Thoracic aorta (tissue), 2 donors: ENCODE data around the gene PGLYRP1. TPM values are rescaled to one million over a fixed set of nuclear protein-coding genes. Genes with fewer than 3 reads are reported as not detected.
A peak's percentile ranks its signal among the peaks of the same experiment; 100 is the strongest.

ENCODE experiments used
- ATAC-seq: fragments of 150-250 bp; one replicate; pipeline ENCODE4 v1.8.0; 2017; ENCODE audit warnings: low read depth; ENCODE audit not compliant: insufficient number of reproducible peaks, low FRiP score
- DNase-seq: peaks from one replicate; pipeline ENCODE4 v3.0.0-alpha.2; 2020; ENCODE audit warnings: low spot score
- H3K27ac ChIP-seq, 2 donors: fragments of 200-600 bp; sonication (generic); 1 replicate in 1 of 2; 2 replicates in 1 of 2; pipeline ENCODE4 v1.5.1; 2016; ENCODE audit warnings: mild to moderate bottlenecking in 2 of 2, moderate library complexity in 2 of 2
- H3K27me3 ChIP-seq: fragments of 200-600 bp; sonication (generic); replicated peaks from 2 replicates; pipeline ENCODE4 v1.6.0; 2016; ENCODE audit warnings: mild to moderate bottlenecking; ENCODE audit not compliant: insufficient read depth
- H3K36me3 ChIP-seq: fragments of 200-600 bp; sonication (generic); one replicate; pipeline ENCODE4 v1.5.1; 2016
- H3K4me1 ChIP-seq, 2 donors: fragments of 200-600 bp; sonication (generic); 1 replicate in 1 of 2; 2 replicates in 1 of 2; pipeline versions ENCODE4 v1.5.1 to v1.6.0; 2016; ENCODE audit warnings: low read depth in 2 of 2, mild to moderate bottlenecking in 1 of 2; ENCODE audit not compliant: control insufficient read depth in 1 of 2
- H3K4me3 ChIP-seq: fragments of 200-600 bp; sonication (generic); 2 replicates; pipeline ENCODE4 v1.5.1; 2016; ENCODE audit warnings: mild to moderate bottlenecking
- H3K9me3 ChIP-seq: fragments of 200-600 bp; sonication (generic); 2 replicates; pipeline ENCODE4 v1.5.1; 2016
- CTCF ChIP-seq: fragments of 200-600 bp; sonication (generic); IDR thresholded peaks from one replicate; pipeline ENCODE4 v1.5.1; 2019; ENCODE audit warnings: antibody characterized with exemption
- total RNA-seq, 2 donors: library from RNA; depleted of rRNA; stranded (reverse); fragments of >200 nt; gene quantifications; one replicate each; pipeline versions ENCODE4 v1.1.0 to v1.2.3, GENCODE V29; 2016

Gene PGLYRP1
- total RNA-seq, 2 donors from 2014 or later, result not detected

- H3K27ac ChIP-seq, result peak overlapping the region in 1 of 2 donors; percentile 43
- TF ChIP-seq CTCF, result no peak
- H3K9me3 ChIP-seq, result no peaks in the 10 kb centered on the region
- H3K4me3 ChIP-seq, result peak overlapping the region; percentile 82
- H3K27me3 ChIP-seq, result no peaks in the 10 kb centered on the region
- DNase-seq, result no peak
- no peaks in the 10 kb centered on the region for H3K36me3 ChIP-seq
- ATAC-seq, result no peak
- peaks cover 5 to 27% of the 10 kb centered on the region in 2 donors for H3K4me1 ChIP-seq
Observed at GRCh38 chr19:45995715-45996385, 27.0 kb downstream of the PGLYRP1 start.

GRCh38 chr19:45994998-45995714, 27.7 kb downstream of the PGLYRP1 start, which contains the start of gene CCDC61:
Gene CCDC61, plus strand, starts transcription at chr19:45995467. Its CDS starts 7,552 bp downstream, at chr19:46003019.
- Histone ChIP-seq H3K36me3 (no peaks in the 10 kb centered on the region), H3K27me3 (no peaks in the 10 kb centered on the region), H3K9me3 (no peaks in the 10 kb centered on the region), H3K27ac (peak within 1 kb of the TSS in 1 of 2 donors; percentile 43), H3K4me3 (peak within 1 kb of the TSS; percentile 82), H3K4me1 (peaks cover 5 to 20% of the 10 kb centered on the region in 2 donors)
- DNase-seq (peak; percentile 88), ATAC-seq (peak; percentile 100)
- no peak for TF ChIP-seq CTCF

GRCh38 chr19:45994456-45994997, 28.3 kb downstream of the PGLYRP1 start:
- Histone ChIP-seq H3K27me3 (no peaks in the 10 kb centered on the region), H3K4me1 (peaks cover 5 to 14% of the 10 kb centered on the region in 2 donors), H3K27ac (no peak overlapping the region), H3K36me3 (no peaks in the 10 kb centered on the region), H3K4me3 (peak overlapping the region; percentile 82), H3K9me3 (no peaks in the 10 kb centered on the region)
- ATAC-seq (no peak), DNase-seq (no peak)
- TF ChIP-seq CTCF, result no peak

GRCh38 chr19:45990113-45990728, 32.6 kb downstream of the PGLYRP1 start:
- no peak overlapping the region for H3K27ac ChIP-seq
- H3K36me3 ChIP-seq, result no peaks in the 10 kb centered on the region
- H3K4me1 ChIP-seq, result peaks cover 3 to 5% of the 10 kb centered on the region in 2 donors
- no peak overlapping the region for H3K4me3 ChIP-seq
- no peaks in the 10 kb centered on the region for H3K27me3 ChIP-seq
- ATAC-seq (no peak), DNase-seq (no peak)
- TF ChIP-seq CTCF, result no peak
- no peaks in the 10 kb centered on the region for H3K9me3 ChIP-seq

- no peaks in the 10 kb centered on the region for H3K27me3 ChIP-seq
- H3K4me3 ChIP-seq, result no peak overlapping the region
- ATAC-seq (no peak), DNase-seq (no peak)
- no peak for TF ChIP-seq CTCF
- H3K36me3 ChIP-seq, result no peaks in the 10 kb centered on the region
- no peaks in the 10 kb centered on the region for H3K4me1 ChIP-seq
- no peaks in the 10 kb centered on the region for H3K9me3 ChIP-seq
- no peak overlapping the region for H3K27ac ChIP-seq
Observed at GRCh38 chr19:45985321-45985720, 37.5 kb downstream of the PGLYRP1 start.
